Left renal pelvis (tissue), 4 donors: ENCODE data around the gene THAP2. TPM values are rescaled to one million over a fixed set of nuclear protein-coding genes. Genes with fewer than 3 reads are reported as not detected.
"Not testable (repeated sequence)": the region's sequence is repeated elsewhere in the genome, so short reads cannot be mapped to it uniquely, and the experiment has no call there.

Experiments
- DNase-seq, 4 donors: peaks; one replicate each; pipeline ENCODE4 v3.0.0-alpha.2; 2013; ENCODE audit warnings: low read depth in 4 of 4, low spot score in 3 of 4
- polyA plus RNA-seq, 4 donors: library from polyadenylated mRNA; unstranded; fragments of 120-200 nt; gene quantifications; one replicate each; pipeline ENCODE4 v1.2.1, GENCODE V29; 2013; ENCODE audit not compliant: insufficient read length in 4 of 4

THAP2 gene
- polyA plus RNA-seq, 4 donors: 10.5 to 19.0 (median 16.7) TPM

DNA sequence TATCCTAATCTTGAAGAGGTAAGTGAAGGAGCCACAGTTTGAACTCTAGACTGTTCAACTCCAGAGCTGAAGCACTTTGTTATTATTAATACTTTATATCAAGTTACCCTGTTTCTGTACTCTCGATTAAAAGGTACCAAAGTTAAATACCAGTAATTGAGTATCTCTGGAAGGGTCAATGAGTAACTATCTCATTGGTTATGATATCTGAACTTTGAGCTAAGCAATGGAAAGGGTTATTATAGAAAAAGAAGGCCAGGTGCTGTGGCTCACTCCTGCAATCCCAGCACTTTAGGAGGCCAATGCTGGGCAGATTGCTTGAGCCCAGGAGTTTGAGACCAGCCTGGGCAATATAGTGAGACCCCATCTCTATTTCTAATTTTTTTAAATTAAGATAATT, 31.7 kb downstream of the THAP2 start:
- DNase-seq: no peak

GRCh38 chr12:71702181-71702580, 38.1 kb downstream of the THAP2 start:
- not testable (repeated sequence) for DNase-seq

- no peak for DNase-seq
These were observed 38.5 kb downstream of the THAP2 start for GRCh38 chr12:71702590-71702989.

DNA sequence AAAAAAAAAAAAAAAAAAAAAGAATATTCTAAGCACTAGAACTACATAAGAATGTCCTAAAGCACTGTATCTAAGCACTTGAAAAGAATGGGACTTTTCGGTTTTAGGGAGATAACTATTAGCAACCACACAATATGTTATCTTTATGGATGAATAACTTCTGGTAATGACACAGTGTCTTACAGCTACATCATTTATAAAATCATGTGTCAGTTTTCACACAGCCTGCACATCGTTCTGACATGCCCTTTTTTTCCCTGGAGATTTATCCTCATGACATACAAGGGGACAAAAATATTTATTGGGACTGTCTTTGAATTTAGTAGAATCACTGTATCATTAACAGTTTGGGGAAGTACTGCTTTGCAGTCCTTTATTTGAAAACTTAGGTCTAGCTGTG, 39.1 kb downstream of the THAP2 start:
- no peak for DNase-seq

- no peak for DNase-seq
These were observed 40.8 kb downstream of the THAP2 start for GRCh38 chr12:71704920-71705319.

- no peak for DNase-seq
These were observed 44.6 kb downstream of the THAP2 start for GRCh38 chr12:71708658-71709057.

DNA sequence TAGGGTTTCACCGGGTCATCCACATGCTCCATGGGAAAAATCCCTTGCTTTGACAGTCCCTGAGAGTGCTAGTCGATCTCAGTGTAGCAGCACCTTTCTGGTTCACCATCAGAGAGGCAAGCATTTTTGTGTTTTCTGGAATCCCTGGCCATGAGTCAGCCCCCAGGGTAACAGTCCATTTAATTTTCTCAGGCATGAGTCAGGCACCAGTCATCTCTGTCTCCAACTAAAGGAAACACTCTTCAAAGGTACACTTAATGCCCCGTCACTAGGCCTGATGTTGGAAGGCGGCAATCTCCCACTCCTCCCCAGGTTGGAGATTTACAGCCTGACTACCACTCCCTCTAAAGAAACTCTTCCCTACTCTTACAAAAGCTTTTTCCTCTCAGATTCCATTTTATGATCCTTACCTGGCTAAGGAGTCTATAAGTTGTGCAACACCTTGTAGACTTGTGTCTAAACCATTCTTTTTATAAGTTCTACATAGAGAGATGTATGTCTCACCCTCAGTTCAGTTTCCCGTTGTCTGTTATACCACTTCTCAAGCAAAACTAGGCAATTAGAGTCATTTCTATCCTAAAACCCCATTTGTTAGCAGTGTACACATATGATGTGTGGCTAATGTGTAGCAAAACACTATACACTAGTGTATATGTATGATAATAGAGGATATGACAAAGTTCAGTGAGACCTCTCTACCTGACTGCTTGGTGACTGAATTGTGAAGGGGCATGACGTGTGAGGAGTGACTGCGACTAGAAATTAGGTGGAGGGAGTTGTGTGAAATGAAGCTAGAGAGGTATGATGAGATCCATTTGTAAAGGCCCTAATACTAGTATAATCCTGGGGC, 46.4 kb downstream of the THAP2 start:
- DNase-seq: no peak

- no peak for DNase-seq
These were observed 54.5 kb downstream of the THAP2 start for GRCh38 chr12:71718611-71719010.

- DNase-seq: no peak
These were observed 55.7 kb downstream of the THAP2 start for GRCh38 chr12:71719647-71720370.

- no peak for DNase-seq
These were observed 57.8 kb downstream of the THAP2 start for GRCh38 chr12:71721783-71722505.

DNA sequence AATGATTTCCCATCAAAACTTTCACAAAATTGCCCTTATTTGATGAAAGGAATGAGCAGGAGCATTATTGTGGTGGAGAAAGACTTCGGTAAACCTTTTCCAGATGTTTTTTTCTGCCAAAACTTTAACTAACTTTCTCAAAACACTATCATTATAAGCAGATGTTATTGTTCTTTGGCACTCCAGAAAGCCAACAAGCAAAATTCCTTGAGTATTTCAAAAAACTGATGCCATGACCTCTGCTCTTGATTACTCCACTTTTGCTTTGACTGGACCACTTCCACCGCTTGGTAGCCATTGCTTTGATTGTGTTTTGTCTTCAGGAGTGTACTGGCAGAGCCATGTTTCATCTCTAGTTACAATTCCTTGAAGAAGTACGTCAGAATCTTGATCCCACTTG, 60.9 kb downstream of the THAP2 start:
- no peak for DNase-seq

DNA sequence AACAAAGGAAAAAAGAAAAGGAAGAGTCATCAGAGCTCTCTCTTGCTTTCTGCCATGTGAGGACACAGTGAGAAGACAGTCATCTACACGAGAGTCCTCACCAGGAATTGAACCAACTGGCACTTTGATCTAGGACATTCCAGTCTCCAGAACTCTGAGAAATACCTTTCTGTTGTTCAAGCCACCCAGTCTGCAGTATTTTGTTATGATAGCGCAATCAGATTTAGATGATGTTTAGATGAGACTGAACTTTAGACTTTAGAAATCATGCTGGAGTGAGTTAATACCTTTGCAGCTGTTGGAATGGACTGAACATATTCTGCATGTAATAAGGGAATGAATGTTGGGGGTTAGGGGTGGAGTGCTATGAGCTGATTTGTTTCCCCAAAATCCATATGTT, 62.4 kb downstream of the THAP2 start:
- DNase-seq: no peak

GRCh38 chr12:71727958-71728357, 63.9 kb downstream of the THAP2 start:
- DNase-seq: no peak

Other genes starting within 250 kb of the THAP2 start
- gene LGR5, start 224.5 kb upstream of the THAP2 start, polyA plus RNA-seq: 10 to 100 TPM in 3 of 4 donors, 1 to 10 TPM in 1; 5.1 to 21.9 (median 18.3) TPM
- 10 to 100 TPM; 42.3 to 84.5 (median 71.0) TPM for gene ZFC3H1, start 453 bp upstream of the THAP2 start, polyA plus RNA-seq
- 10 to 100 TPM; 25.0 to 40.5 (median 36.0) TPM for gene TMEM19, start 21.8 kb downstream of the THAP2 start, polyA plus RNA-seq
- 10 to 100 TPM; 51.5 to 79.3 (median 66.6) TPM for gene RAB21, start 90.6 kb downstream of the THAP2 start, polyA plus RNA-seq
- 10 to 100 TPM; 51.5 to 57.4 (median 55.7) TPM for gene TBC1D15, start 175.5 kb downstream of the THAP2 start, polyA plus RNA-seq